Uterus (tissue), 2 donors: Measurements from ENCODE around the gene KCNQ1OT1.

Experiments used
- POLR2A ChIP-seq, 2 donors: fragments of 450-650 bp; IDR thresholded peaks; one replicate each; pipeline ENCODE4 v1.6.1; 2016; ENCODE audit warnings: antibody characterized with exemption in 2 of 2, mild to moderate bottlenecking in 1 of 2, moderate library complexity in 1 of 2
- TF ChIP-seq, protein P1 (sequence below), 4 experiments: fragments of 200-600 bp in 2 of 4; fragments of 450-650 bp in 2 of 4; sonication (generic) in 2 of 4; IDR thresholded peaks; one replicate each; pipeline ENCODE4 v1.5.1; 2016 to 2019; ENCODE audit warnings: antibody characterized with exemption in 4 of 4, mild to moderate bottlenecking in 2 of 4, moderate library complexity in 1 of 4

DNA sequence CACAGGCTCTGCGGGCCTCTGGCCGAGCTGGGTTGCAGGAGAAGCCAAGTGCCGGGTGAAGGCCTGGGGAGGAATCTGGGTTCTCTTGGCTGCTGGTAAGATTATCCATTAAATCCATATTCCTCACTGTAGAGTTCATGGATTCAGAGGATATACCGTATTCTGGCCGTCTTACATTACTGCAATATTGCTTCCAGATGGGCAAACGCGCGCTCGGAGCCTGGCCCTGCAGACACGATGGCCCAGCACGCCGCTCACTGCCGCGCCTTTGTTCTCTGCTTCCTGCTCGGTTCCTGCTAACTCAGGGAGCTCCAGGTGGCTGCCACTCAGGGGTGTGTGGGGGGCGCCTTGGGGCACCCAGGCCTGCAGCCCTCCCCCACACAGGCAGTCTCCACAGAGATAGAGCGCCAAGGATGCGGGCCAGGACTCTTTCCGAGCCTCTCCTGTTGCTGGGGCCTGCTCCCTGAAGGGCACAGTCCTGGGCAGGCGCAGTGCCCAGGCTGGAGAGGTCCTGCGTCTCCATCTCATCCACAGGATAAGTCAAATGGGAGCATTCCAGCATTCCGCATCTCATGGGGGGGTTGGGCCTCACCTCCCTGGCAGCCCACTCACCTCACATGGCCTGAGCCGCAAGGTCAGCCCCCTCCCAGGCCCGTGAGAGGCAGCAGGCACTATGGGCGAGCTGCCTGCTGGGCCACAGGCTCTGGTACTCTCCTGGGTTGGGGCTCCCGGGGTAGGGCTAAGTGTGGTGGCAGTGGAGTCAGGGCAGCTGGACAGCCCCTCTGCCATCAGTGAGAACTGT lies 14.1 kb upstream of the KCNQ1OT1 start:
- TF ChIP-seq, protein P1, sequence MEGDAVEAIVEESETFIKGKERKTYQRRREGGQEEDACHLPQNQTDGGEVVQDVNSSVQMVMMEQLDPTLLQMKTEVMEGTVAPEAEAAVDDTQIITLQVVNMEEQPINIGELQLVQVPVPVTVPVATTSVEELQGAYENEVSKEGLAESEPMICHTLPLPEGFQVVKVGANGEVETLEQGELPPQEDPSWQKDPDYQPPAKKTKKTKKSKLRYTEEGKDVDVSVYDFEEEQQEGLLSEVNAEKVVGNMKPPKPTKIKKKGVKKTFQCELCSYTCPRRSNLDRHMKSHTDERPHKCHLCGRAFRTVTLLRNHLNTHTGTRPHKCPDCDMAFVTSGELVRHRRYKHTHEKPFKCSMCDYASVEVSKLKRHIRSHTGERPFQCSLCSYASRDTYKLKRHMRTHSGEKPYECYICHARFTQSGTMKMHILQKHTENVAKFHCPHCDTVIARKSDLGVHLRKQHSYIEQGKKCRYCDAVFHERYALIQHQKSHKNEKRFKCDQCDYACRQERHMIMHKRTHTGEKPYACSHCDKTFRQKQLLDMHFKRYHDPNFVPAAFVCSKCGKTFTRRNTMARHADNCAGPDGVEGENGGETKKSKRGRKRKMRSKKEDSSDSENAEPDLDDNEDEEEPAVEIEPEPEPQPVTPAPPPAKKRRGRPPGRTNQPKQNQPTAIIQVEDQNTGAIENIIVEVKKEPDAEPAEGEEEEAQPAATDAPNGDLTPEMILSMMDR (IDR thresholded peaks at IDR 0.05), result no peak
- TF ChIP-seq POLR2A (IDR thresholded peaks at IDR 0.05), result no peak
